ENCODE measurements around the gene KRT16. TPM values are rescaled to one million over a fixed set of nuclear protein-coding genes. Genes with fewer than 3 reads are reported as not detected.
A peak's percentile ranks its signal among the peaks of the same experiment; 100 is the strongest.
"Not testable (repeated sequence)": the region's sequence is repeated elsewhere in the genome, so short reads cannot be mapped to it uniquely, and the experiment has no call there.

Gene KRT16
- total RNA-seq, 2 donors from 2014 or later = not detected

- DNase-seq (ENCODE audit: low spot score) = peak; percentile 66
- intact Hi-C loops (cut with DNase I) = no loop called here
Observed at GRCh38 chr17:41578971-41579370, 33.6 kb downstream of the KRT16 start.

DNA sequence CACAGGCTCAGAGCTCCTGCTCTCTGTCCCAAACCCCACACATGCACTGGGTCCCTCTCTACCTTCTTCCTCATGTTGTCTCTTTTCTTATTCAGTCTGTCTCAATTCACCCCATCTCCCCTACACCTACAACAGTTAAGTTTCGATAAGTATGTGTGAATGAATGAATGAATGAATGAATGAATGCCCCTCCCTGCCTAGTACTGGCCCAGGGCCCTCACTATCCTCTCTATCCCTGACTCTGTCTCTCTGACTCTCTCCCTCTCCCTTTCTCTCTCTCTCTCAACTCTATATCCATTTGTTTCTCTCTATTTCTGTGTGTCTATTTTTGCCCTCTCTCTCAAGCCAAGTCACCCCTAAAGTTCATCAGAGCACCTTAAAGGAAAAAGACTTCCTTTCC, 34.0 kb downstream of the KRT16 start:
- intact Hi-C loops (cut with DNase I) = no loop called here
- DNase-seq (ENCODE audit: low spot score) = no peak

GRCh38 chr17:41576740-41577139, 35.8 kb downstream of the KRT16 start:
- intact Hi-C loops (cut with DNase I) = not testable (repeated sequence)
- peak; percentile 29 for DNase-seq (ENCODE audit: low spot score)

DNA sequence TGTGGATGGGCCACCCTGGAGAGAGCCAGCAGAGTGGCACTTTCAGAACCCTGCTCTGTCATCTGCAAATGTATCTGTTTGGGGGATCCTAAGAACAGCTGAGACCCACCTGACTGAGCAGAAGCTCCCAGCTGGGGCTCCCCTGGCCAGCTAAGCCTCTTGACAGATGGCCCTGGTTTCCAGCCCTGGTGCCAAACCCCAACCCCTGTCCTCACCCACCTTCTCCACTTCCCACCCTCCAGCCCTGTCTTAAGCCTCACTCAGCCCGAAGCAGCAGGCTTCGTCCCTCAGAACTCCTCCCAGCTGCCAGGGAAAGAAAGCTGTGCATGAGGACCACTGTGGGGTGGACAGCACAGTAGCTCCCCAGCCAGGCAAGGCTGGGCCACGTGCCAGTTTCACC, 37.2 kb downstream of the KRT16 start:
- intact Hi-C loops (cut with DNase I) = no loop called here
- no peak for DNase-seq (ENCODE audit: low spot score)

GRCh38 chr17:41571561-41572434, 40.8 kb downstream of the KRT16 start, which contains the start of gene KRT9:
TSS of gene KRT9 (minus strand) at chr17:41572059. CDS start at chr17:41571992, 67 bp downstream.
- DNase-seq (ENCODE audit: low spot score) = no peak
- intact Hi-C loops (cut with DNase I) = no loop called here

- intact Hi-C loops (cut with DNase I) = loop anchor here in 1 of 2 donors (10.0 kb wide), 1 partner anchor 87 kb away; no protein-coding TSS in a partner anchor
- peak; percentile 1 for DNase-seq (ENCODE audit: low spot score)
Observed at GRCh38 chr17:41567317-41567716, 45.2 kb downstream of the KRT16 start.

DNA sequence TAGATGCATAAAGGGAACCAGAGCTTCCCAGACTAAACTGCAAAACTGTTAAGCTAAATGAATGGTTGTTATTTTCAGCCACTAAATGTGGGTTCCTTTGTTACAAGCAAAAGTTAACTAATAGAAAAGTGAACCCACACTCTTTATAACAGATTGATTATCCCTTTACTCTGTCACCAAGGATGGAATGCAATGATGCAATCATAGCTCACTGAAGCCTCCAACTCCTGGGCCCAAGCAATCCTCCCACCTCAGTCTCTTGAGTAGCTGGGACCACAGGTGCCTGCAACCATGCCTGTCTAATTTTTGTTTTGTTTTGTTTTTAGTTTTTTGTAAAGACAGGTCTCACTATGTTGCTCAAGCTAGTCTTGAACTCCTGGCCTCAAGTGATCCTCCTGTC, 47.2 kb downstream of the KRT16 start:
- no peak for DNase-seq (ENCODE audit: low spot score)
- intact Hi-C loops (cut with DNase I) = loop anchor here in 1 of 2 donors (10.0 kb wide), 1 partner anchor 89 kb away; no protein-coding TSS in a partner anchor

DNA sequence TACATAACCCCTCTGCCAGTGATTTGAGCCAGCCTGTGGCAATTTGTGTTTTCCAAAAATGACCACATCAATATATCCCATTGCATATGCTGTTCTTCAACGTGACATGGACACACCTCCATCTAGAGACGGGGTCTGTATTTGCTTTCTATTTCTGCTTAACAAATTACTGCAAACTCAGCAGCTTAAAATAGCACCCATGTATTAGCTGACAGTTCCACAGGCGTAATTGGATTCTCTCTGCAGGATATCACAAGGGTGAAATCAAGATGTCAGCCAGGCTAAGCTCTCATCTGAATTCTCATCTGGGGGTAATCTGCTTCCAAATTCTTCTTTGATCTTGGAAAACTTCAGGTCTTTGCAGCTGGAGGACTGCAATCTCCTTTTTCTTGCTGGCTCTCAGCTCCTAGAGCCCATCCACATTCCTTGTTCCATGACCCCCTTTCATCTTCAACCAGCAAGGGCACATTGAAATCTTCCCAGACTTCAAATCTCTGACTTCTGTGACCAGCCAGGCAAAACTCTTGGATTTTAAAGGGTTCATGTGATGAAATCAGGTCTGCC, 48.9 kb downstream of the KRT16 start:
- intact Hi-C loops (cut with DNase I) = loop anchor here in 1 of 2 donors (10.0 kb wide), 1 partner anchor 91 kb away; no protein-coding TSS in a partner anchor
- no peak for DNase-seq (ENCODE audit: low spot score)

DNA sequence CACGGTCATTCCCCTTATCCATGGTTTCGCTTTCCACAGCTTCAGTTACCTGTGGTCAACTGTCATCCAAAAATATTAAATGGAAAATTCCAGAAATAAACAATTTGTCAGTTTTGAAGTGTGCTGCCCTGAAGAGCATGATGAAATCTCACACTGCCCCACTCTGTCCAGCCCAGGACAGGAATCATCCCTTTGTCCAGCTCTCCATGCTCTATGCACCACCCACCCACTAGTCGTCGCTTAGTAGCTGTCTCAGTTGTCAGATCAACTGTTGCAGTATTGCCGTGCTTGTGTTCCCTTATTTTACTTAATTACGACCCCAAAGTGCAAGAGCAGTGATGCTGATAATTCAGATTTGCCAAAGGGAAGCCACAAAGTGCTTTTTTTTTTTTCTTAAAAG, 51.0 kb downstream of the KRT16 start:
- intact Hi-C loops (cut with DNase I) = loop anchor here in 1 of 2 donors (10.0 kb wide), 1 partner anchor 93 kb away; no protein-coding TSS in a partner anchor
- peak; percentile 28 for DNase-seq (ENCODE audit: low spot score)

Other genes starting within 250 kb of the KRT16 start
- gene KRT33B, start 243.0 kb downstream of the KRT16 start, total RNA-seq = not detected
- gene KRT34, start 230.5 kb downstream of the KRT16 start, total RNA-seq = not detected
- not detected for gene KRT31, start 215.2 kb downstream of the KRT16 start, total RNA-seq
- not detected for gene KRT37, start 188.2 kb downstream of the KRT16 start, total RNA-seq
- gene KRT38, start 171.8 kb downstream of the KRT16 start, total RNA-seq = not detected
- under 1 TPM in 1 of 2 donors, not detected in 1; 0.23 TPM for gene KRT32, start 145.4 kb downstream of the KRT16 start, total RNA-seq
- not detected for gene KRT35, start 131.6 kb downstream of the KRT16 start, total RNA-seq
- not detected for gene KRT36, start 122.9 kb downstream of the KRT16 start, total RNA-seq
- gene KRT13, start 107.2 kb downstream of the KRT16 start, total RNA-seq = not detected
- gene KRT15, start 93.9 kb downstream of the KRT16 start, total RNA-seq = not detected
- 1 to 10 TPM; 1.6 to 3.6 TPM for gene KRT19, start 84.5 kb downstream of the KRT16 start, total RNA-seq
- not detected for gene KRT9, start 40.7 kb downstream of the KRT16 start, total RNA-seq
- 1 to 10 TPM; 1.3 to 2.0 TPM for gene KRT14, start 25.9 kb downstream of the KRT16 start, total RNA-seq
- 1 to 10 TPM; 2.8 to 5.1 TPM for gene KRT17, start 11.8 kb upstream of the KRT16 start, total RNA-seq
- gene EIF1, start 76.1 kb upstream of the KRT16 start, total RNA-seq = 100 to 1,000 TPM; 694 to 760 TPM
- not detected for gene GAST, start 99.6 kb upstream of the KRT16 start, total RNA-seq
- gene HAP1, start 121.9 kb upstream of the KRT16 start, total RNA-seq = under 1 TPM in 1 of 2 donors, not detected in 1; 0.19 TPM
- gene JUP, start 173.9 kb upstream of the KRT16 start, total RNA-seq = 10 to 100 TPM; 14.6 to 21.2 TPM
- 10 to 100 TPM; 10.1 to 12.1 TPM for gene P3H4, start 199.2 kb upstream of the KRT16 start, total RNA-seq
- gene FKBP10, start 200.2 kb upstream of the KRT16 start, total RNA-seq = 100 to 1,000 TPM in 1 of 2 donors, 10 to 100 TPM in 1; 91.3 to 134 TPM
- 10 to 100 TPM; 49.1 to 61.8 TPM for gene NT5C3B, start 223.5 kb upstream of the KRT16 start, total RNA-seq
- under 1 TPM; 0.32 to 0.43 TPM for gene KLHL10, start 225.1 kb upstream of the KRT16 start, total RNA-seq